ENCODE data around the gene CCDC177. TPM values are rescaled to one million over a fixed set of nuclear protein-coding genes. Genes with fewer than 3 reads are reported as not detected.

Gene CCDC177
- total RNA-seq, 1 experiment from 2014 or later: 2.1 TPM

GRCh38 chr14:69611172-69612013 lies 36.7 kb upstream of the CCDC177 start, which contains the start of gene SUSD6:
Gene SUSD6, plus strand, starts transcription at chr14:69611596. Its CDS starts 46,997 bp downstream, at chr14:69658593.
- Mint-ChIP-seq H3K4me1 (peaks cover 44% of the 10 kb centered on the region), H3K27me3 (ENCODE audit: low read depth) (peaks cover 10% of the 10 kb centered on the region), H3K9me3 (no peaks in the 10 kb centered on the region), H3K27ac (peak within 1 kb of the TSS; percentile 60; the same call in 1 of the 2 replicates), H3K36me3 (no peaks in the 10 kb centered on the region), H3K4me3 (peak within 1 kb of the TSS; percentile 84)
- ATAC-seq: peak; percentile 78
- no peak for TF ChIP-seq HMGXB4 (CRISPR knock-in tag; IDR thresholded peaks at IDR 0.05)
- TF ChIP-seq MAX (CRISPR knock-in tag; IDR thresholded peaks at IDR 0.05): no peak
- no peak for TF ChIP-seq CREM (CRISPR knock-in tag; IDR thresholded peaks at IDR 0.05)
- TF ChIP-seq ATF3 (CRISPR knock-in tag; conservative IDR thresholded peaks at IDR 0.05): no peak
- peak; percentile 48; the same call in 1 of the 2 replicates for TF ChIP-seq SP1 (CRISPR knock-in tag; conservative IDR thresholded peaks at IDR 0.05)
- no peak for TF ChIP-seq ZNF232 (CRISPR knock-in tag; IDR thresholded peaks at IDR 0.05)
- TF ChIP-seq NR2C2 (CRISPR knock-in tag; IDR thresholded peaks at IDR 0.05): no peak
- no peak for TF ChIP-seq NFYB (CRISPR knock-in tag; conservative IDR thresholded peaks at IDR 0.05; ENCODE audit: low read depth)
- no peak for TF ChIP-seq ESRRA (CRISPR knock-in tag; IDR thresholded peaks at IDR 0.05; ENCODE audit: borderline replicate concordance)
- TF ChIP-seq ZNF416 (CRISPR knock-in tag; IDR thresholded peaks at IDR 0.05): no peak
- TF ChIP-seq FOXP1 (CRISPR knock-in tag; IDR thresholded peaks at IDR 0.05; ENCODE audit: borderline replicate concordance): no peak
- TF ChIP-seq FOXK1 (CRISPR knock-in tag; IDR thresholded peaks at IDR 0.05): 0 out of 2 replicates have a peak, but pooled peaks have one; percentile 15
- no peak for TF ChIP-seq ZNF121 (CRISPR knock-in tag; IDR thresholded peaks at IDR 0.05)
- TF ChIP-seq ARID4B (CRISPR knock-in tag; IDR thresholded peaks at IDR 0.05; ENCODE audit: borderline replicate concordance): no peak; the same call in 1 of the 2 replicates
- no peak for TF ChIP-seq MXD4 (CRISPR knock-in tag; IDR thresholded peaks at IDR 0.05; ENCODE audit: borderline replicate concordance)
- TF ChIP-seq STAT6 (CRISPR knock-in tag; conservative IDR thresholded peaks at IDR 0.05; ENCODE audit: low read depth): no peak
- TF ChIP-seq PRRX2 (CRISPR knock-in tag; IDR thresholded peaks at IDR 0.05): no peak
- no peak for TF ChIP-seq PRDM15 (CRISPR knock-in tag; IDR thresholded peaks at IDR 0.05)
- TF ChIP-seq GRHL2 (CRISPR knock-in tag; IDR thresholded peaks at IDR 0.05; ENCODE audit: insufficient replicate concordance, severe bottlenecking): no peak
- no peak for TF ChIP-seq TCF7 (CRISPR knock-in tag; IDR thresholded peaks at IDR 0.05; ENCODE audit: low read depth)
- peak; percentile 99 for TF ChIP-seq ZNF423 (CRISPR knock-in tag; IDR thresholded peaks at IDR 0.05)
- TF ChIP-seq TP53 (CRISPR knock-in tag; IDR thresholded peaks at IDR 0.05): no peak
- POLR2A ChIA-PET: interaction anchor here (0.6 kb wide), 1 partner anchor 16 kb away, joined by 3 read pairs; no protein-coding TSS in a partner anchor
- peak; percentile 81 for DNase-seq (ENCODE audit: low spot score)
- CTCF ChIA-PET: interaction anchor here (0.9 to 1.6 kb wide), 4 partner anchors 17 to 116 kb away, joined by 4 to 5 read pairs (median 4); no protein-coding TSS in a partner anchor
